AG04449 (cell line): ENCODE measurements around the gene MYD88.

ENCODE experiments used
- CTCF ChIA-PET: fragments of 350-600 bp; formaldehyde crosslinking; extraction: SDS; loops from one replicate; lab custom pipeline; 2021; ENCODE audit warnings: antibody characterized with exemption; lab: Yijun Ruan, JAX
- POLR2A ChIA-PET: fragments of 400-600, 350-600 bp; formaldehyde crosslinking; extraction: SDS; loops from one replicate; lab custom pipeline; 2020; ENCODE audit warnings: antibody characterized with exemption, inconsistent platforms; lab: Yijun Ruan, JAX
- DNase-seq: peaks from one replicate; pipeline ENCODE4 v3.0.0-alpha.2; 2010; ENCODE audit warnings: low read depth, low spot score
- H3K4me3 ChIP-seq: 2 replicates; pipeline ENCODE4 v1.5.1; 2011; ENCODE audit warnings: low read depth, mild to moderate bottlenecking, control low read depth, low read length
- TF ChIP-seq, protein P1 (sequence below): IDR thresholded peaks from one replicate; pipeline ENCODE4 v1.5.1; 2011; ENCODE audit warnings: mild to moderate bottlenecking, moderate library complexity, low read length, control low read depth, inconsistent platforms; ENCODE audit not compliant: insufficient read depth; ENCODE audit errors: missing control alignments

The MYD88 gene

DNA sequence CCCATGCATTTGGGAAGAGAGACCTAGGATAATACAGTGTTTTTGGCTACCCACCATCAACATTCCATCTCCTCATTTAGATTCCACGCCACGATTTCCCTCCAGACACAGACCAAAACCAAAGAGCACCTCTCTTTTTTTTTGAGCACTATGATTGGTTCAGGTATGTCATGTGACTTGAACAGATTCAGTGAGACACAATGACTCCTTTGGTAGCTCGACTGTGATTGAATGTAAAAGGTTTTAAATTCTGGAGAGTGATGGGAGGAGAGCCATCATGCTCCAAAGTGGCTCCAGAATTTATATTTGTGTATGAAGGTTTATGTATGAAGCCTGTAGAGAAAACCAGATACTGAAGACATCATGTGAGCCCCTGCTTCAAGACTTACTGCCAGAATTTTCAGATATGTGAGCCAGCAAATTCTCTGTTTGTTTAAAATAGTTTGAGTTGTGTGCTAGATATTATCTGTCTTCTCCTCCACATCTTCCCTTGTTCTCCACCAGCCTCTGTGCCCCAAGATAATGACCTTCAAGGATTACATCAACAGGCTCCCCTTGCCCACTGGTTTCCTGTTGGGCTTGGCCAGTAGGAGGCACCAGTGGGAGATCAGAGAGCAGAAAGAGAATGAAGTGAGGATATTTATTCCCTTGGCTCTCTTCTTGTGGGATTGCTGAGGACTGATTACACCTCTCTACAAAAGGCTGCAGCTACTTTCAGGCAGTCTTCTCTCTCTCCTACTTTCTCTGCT lies 12.5 kb downstream of the MYD88 start:
- ChIA-PET CTCF (no interaction called here), POLR2A (no interaction called here)
- TF ChIP-seq, protein P1, sequence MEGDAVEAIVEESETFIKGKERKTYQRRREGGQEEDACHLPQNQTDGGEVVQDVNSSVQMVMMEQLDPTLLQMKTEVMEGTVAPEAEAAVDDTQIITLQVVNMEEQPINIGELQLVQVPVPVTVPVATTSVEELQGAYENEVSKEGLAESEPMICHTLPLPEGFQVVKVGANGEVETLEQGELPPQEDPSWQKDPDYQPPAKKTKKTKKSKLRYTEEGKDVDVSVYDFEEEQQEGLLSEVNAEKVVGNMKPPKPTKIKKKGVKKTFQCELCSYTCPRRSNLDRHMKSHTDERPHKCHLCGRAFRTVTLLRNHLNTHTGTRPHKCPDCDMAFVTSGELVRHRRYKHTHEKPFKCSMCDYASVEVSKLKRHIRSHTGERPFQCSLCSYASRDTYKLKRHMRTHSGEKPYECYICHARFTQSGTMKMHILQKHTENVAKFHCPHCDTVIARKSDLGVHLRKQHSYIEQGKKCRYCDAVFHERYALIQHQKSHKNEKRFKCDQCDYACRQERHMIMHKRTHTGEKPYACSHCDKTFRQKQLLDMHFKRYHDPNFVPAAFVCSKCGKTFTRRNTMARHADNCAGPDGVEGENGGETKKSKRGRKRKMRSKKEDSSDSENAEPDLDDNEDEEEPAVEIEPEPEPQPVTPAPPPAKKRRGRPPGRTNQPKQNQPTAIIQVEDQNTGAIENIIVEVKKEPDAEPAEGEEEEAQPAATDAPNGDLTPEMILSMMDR, result no peak
- H3K4me3 ChIP-seq, result no peak overlapping the region
- no peak for DNase-seq

DNA sequence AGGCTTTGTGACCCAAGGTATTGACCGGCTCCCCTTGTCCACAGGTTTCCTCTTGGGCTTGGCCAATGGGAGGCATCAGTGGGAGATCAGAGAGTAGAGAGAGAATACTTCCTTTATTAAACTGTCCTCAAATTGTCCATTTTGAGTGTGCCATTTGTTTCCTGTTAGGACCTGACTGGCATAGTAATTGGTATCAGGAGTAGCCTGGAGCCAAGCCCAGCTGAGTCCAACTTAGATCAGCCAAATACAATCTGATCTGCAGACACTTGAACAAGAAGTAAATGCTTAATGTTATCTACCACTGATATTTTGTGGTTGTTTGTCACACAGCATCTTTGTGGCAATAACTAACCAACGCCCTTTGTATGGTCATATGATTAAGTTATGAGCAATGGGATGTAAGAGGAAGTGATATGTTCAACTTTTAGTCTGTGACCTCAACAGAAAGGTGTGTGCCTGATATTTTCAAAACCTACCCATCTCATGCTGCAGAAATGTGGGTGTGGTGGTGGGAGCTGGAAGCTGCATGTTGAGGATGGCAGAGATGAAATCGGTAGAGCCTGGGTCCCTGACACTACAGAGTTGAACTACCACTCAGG lies 13.3 kb downstream of the MYD88 start:
- ChIA-PET POLR2A (no interaction called here), CTCF (interaction anchor here (0.9 kb wide), 1 partner anchor 10 kb away, joined by 3 read pairs; no protein-coding TSS in a partner anchor)
- no peak overlapping the region for H3K4me3 ChIP-seq
- TF ChIP-seq, protein P1, result no peak
- no peak for DNase-seq

DNA sequence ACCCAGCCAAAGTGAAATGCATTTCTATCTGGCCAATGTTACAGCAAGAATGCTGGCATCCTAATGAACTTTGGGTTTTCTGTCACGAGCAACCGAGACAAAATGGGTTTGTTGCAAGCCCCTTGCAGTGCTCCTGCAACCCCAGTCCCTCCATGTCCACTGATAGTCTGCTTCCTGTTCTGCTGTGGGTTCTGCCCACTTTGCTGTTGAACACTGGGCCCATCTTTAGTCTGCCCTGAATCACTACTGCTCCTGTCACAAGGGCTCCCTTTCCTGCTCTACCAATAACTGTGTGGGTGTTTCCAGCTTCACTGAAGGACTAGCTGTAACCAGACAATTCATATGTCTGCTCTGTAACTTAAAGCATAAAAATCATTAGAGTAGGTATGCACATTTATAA lies 14.1 kb downstream of the MYD88 start:
- ChIA-PET POLR2A (interaction anchor here (1.5 kb wide), 1 partner anchor 12 kb away, joined by 6 read pairs; the partner anchor contains the start of gene OXSR1), CTCF (interaction anchor here (0.9 kb wide), 1 partner anchor 10 kb away, joined by 3 read pairs; no protein-coding TSS in a partner anchor)
- H3K4me3 ChIP-seq, result no peak overlapping the region
- no peak for DNase-seq
- TF ChIP-seq, protein P1, result no peak

DNA sequence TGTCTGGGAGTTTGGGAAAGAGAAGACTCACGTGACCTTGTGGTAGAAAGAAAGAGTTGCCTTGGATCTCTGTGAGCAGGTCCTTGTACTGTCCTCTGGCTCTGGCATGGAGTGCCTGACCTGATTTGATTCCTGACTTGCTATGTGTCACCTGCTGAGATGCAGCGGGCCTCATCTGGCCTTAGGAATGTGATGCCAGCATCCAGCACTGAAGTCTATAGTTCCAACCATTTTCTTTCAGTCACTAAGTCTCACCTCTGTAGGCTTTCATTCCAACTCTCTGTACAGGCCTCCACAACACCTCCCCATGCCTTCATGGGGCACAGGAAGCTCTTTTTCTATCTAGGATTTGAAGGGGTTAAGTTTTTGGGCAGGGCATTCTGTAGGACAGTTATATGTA lies 14.8 kb downstream of the MYD88 start:
- TF ChIP-seq, protein P1, result no peak
- DNase-seq, result no peak
- ChIA-PET CTCF (interaction anchor here (0.7 kb wide), 1 partner anchor 10 kb away, joined by 3 read pairs; no protein-coding TSS in a partner anchor), POLR2A (interaction anchor here (1.5 kb wide), 1 partner anchor 12 kb away, joined by 6 read pairs; the partner anchor contains the start of gene OXSR1)
- no peak overlapping the region for H3K4me3 ChIP-seq

DNA sequence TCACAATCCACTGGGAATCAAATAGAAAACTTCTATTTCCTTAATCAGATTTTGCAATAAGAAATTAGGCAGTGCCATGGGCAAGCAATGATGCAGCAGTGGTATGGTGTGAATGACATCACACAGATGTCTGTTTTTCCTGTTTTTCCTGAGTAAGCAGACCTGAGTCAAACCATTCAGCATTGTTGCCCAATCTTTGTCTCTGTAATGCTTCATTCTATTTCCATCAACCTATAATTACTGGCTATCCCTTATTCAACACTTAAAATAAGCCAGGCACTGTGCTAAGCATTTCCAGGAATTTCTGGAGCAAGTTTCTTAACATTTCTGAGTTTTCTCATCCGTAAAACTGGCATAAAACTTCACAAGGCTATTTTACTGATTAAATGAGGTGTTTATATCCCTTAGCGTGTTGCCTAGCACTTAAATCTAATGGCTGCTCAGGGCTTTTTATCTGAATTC lies 15.6 kb downstream of the MYD88 start:
- H3K4me3 ChIP-seq, result no peak overlapping the region
- POLR2A ChIA-PET, result interaction anchor here (1.5 kb wide), 1 partner anchor 11 kb away, joined by 6 read pairs; the partner anchor contains the start of gene OXSR1
- TF ChIP-seq, protein P1, result no peak
- peak; percentile 47 for DNase-seq
- CTCF ChIA-PET, result no interaction called here

DNA sequence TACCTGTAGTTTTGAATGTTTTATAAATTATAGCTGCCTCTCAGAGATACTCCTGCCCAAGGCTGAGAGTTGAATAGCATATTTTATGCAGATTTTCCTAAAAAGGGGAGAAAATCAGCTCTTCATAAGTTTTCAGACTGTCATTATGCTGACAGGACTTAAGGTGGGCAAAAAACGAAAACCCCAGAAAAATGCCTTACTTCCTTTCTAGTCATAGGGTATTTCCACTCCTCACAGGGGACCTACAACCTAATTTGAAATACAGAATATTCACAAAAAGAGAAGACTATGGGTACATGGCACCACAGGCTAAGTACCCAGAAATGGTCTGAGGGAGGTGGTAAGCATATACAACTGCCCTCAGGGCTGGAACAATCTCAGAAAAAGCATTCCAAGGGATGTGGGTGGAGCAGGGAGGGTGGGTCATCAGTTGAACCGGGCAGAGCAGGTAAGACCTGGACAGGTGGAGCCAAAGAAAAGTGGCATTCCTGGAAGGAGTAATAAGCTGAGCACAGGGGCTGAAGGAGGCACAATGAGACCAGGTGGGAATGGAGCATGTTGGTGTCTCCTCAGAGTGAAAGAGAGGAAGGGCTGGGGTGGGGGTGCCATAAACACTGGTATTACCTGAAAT lies 16.3 kb downstream of the MYD88 start:
- POLR2A ChIA-PET, result no interaction called here
- TF ChIP-seq, protein P1, result no peak
- H3K4me3 ChIP-seq, result no peak overlapping the region
- DNase-seq, result no peak
- CTCF ChIA-PET, result interaction anchor here (1.4 to 1.7 kb wide), 2 partner anchors 10 to 91 kb away, joined by 4 to 5 read pairs; no protein-coding TSS in a partner anchor
